Measurements from ENCODE around the gene GLYR1.

GLYR1 gene

DNA sequence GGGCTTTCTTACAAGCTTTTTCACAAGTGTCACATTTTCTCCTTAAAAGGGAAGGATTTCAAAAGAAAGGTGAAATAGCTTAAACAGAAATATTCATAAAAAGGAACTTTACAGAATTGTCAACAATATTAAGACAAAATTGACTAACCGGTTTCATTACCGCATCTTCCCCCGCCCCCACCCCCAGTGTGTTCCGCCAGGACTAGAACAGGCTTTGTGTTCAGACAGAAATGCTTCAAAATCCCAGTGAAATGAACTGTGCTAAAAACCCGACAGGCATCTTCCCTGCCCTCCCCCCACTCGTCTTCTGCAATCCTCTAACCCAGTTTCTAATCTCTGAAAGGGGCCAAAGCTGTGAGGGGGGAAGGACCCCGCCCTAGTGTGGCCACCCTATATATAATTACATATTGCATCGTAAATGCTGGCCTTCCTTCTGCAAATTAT, 43.7 kb downstream of the GLYR1 start:
- DNase-seq: no peak

DNA sequence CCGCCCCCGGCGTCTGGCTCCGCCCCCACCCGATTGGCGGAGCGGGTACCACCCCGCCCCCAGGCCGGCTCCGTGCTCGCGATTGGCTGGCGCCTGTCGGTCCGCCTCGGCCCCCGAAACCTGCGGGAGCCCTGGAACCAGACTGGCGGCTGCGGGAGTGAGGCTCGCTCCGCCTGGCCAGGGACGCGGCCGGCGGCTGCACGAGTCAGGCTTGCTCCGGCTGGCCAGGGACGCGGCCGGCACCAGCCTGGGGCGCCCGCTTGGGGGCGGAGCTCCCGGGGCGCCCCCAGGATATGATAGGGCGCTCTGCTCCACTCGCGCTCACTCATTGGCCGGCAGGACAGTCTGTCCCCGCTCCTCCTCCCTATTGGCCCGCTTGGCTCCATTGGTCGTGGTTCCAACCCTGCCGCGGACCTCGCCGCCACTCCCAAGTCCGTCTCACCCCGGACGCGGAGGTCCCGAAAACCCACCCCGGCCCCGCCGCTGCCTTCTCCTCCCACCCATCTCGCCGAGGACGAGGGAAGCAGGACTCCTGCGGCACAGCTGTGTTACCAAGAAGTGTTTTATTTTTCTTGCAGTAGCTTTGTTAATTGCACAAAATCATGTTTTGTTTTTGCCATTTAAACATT, 44.3 kb downstream of the GLYR1 start:
- peak; percentile 93 for DNase-seq

GRCh38 chr16:4801962-4802658, 45.0 kb downstream of the GLYR1 start, which contains the start of gene ROGDI:
Gene ROGDI, minus strand, starts transcription at chr16:4802633. Its CDS starts 62 bp downstream, at chr16:4802571.
- no peak for DNase-seq

DNA sequence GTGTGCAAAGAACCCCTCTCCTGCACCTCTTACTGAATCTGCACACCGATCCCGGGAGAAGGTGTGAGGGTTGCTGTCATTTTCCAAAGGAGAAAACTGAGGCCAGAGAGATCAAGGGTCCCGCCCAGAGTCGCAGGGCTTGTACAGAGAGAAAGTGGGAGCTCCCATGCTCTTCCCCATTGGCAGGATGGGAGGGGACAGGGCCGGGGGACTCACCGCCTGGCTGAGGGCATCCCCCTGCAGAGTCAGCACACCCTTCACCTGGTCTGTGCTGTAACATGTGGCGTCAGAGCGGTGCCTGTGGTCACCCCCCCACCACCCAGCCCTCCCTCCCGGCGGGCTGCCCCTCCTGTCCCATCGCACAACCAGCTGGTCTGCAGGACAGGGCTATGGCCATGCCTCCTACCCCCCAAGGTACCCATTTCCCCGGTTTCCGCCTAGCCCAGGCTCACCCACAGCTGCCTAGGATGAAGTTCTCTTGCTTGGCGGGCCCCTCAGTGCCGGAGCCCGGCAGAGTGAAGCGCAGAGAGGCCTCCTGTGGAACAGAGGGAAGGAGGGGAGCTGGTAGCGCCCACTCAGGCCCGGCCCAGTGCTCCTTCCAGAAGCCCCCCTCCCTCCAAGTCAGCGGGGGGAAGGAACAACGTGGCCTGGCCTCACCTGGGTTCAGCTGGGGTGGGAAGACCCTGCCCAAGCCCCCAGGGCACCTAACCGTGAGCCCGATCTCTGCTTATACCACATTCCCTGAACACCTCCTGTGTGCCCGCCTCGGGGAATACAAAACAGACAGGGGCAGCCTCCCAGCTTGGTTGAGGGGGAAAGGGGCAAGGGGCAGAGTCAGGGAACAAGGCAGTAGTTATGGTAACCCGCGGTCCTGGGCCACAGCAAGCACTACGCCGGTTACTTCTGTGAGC, 45.8 kb downstream of the GLYR1 start:
- no peak for DNase-seq

DNA sequence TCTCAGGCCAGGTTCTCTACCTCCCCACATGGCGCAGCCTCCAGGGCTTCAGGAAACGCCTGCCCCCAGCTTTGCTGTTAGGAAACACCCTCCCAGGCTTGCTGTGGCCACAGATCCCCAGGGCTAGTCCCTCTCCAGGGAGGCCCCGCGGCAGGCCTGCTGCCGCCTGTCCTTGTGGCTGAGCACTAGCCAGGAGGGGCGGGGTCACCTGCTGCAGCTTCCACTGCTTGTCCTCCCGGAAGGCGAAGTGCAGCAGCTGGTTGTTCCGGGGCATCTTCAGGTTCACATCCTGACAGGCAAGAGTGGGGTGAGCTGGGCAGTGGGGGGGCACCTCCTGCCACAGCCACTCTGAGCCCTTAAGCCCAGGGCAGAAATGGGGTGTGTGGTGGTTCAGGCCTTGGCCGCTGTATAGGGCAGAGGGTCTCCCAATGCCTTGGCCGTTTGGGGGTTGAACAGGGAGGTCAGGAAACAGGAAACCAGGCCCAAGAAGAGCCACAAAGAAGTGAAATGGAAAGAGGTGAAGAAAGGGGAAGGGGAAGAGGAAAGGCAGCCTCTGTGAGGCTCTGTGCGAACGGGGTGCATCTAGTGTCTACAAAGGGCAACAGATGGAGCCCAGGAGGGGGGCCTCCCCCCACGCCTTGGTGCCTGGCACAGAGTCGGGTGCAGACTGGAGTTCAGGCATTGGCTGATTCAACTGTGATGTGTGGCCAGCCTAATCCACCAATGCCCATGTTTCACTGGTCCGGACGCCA, 46.6 kb downstream of the GLYR1 start:
- no peak for DNase-seq

- no peak for DNase-seq
Measured at GRCh38 chr16:4799171-4799855, 47.8 kb downstream of the GLYR1 start.

GRCh38 chr16:4798456-4798855, 48.6 kb downstream of the GLYR1 start:
- no peak for DNase-seq

DNA sequence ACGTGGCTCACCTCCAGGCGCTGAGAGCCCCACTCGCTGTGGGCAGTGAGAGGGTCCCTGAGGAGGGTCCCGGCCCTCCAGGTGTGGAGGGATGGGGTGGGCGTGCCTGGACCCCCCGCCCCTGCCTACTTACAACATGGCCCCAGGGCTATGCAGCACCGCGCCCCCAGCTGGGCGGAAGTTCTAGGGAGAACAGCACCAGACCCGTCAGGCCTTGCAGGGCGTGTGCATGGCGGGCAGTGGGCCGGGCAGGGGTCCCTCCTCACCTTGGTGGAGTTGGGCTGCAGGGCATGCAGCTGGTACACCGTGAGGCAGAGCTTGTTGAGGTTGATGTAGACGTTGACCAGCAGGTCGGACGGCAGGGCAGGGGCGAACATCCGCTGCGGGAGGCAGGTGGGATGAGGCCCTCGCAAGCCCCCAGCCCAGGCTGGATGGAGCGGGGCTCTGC, 49.3 kb downstream of the GLYR1 start:
- DNase-seq: no peak

- DNase-seq: no peak
Measured at GRCh38 chr16:4796982-4797804, 49.9 kb downstream of the GLYR1 start.

- no peak for DNase-seq
Measured at GRCh38 chr16:4795828-4796572, 51.1 kb downstream of the GLYR1 start.

GRCh38 chr16:4795181-4795827, 51.8 kb downstream of the GLYR1 start, which contains the start of gene SMIM22:
Gene SMIM22, plus strand, starts transcription at chr16:4795369. Its CDS starts 366 bp downstream, at chr16:4795735.
- no peak for DNase-seq

GRCh38 chr16:4792951-4793513, 54.1 kb downstream of the GLYR1 start:
- DNase-seq: no peak

- DNase-seq: no peak
Measured at GRCh38 chr16:4790871-4791270, 56.2 kb downstream of the GLYR1 start.

- DNase-seq: no peak
Measured at GRCh38 chr16:4790261-4790660, 56.8 kb downstream of the GLYR1 start.

DNA sequence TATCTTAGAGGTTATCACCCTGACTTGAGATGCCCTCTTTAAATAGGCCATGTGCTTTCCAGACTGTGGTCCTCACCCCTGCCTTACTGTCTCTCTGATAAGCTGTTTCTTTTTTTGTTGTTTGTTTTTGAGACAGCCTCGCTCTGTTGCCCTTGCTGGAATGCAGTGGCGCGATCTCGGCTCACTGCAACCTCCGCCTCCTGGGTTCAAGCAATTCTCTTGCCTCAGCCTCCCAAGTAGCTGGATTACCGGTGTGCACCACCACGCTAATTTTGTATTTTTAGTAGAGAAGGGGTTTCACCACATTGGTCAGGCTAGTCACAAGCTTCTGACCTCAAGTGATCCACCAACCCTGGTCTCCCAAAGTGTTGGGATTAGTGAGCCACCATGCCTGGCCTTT, 58.2 kb downstream of the GLYR1 start:
- no peak for DNase-seq

- DNase-seq: no peak
Measured at GRCh38 chr16:4788489-4788889, 58.6 kb downstream of the GLYR1 start.

- DNase-seq: no peak
Measured at GRCh38 chr16:4787627-4788482, 59.2 kb downstream of the GLYR1 start, which contains the start of gene SEPTIN12. Gene SEPTIN12, minus strand, starts transcription at chr16:4788345. Its CDS starts 700 bp downstream, at chr16:4787645.

DNA sequence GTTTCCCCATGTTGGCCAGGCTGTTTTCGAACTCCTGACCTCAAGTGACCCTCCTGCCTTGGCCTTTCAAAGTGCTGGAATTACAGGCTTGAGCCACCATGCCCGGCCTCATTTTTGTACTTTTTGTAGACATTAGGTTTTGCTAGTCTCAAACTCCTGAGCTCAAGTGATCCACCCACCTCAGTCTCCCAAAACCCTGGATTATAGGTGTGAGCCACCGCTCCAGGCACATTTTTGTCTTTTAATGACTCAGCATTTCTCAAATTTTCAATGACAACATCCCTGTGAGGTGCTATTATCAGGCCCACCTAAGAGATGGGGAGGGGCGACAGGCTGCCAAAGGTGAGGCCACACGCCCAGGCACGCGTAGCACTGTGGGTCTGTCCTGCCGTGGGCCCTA, 60.0 kb downstream of the GLYR1 start:
- no peak for DNase-seq

Measured in left hindlimb (tissue), 1 donor.